Naive thymus-derived CD8-positive, alpha-beta T cell (primary cell): ENCODE results near the gene NLRC5. TPM values are rescaled to one million over a fixed set of nuclear protein-coding genes. Genes with fewer than 3 reads are reported as not detected.

Experiments used
- ATAC-seq, 2 donors: fragments of 150-1000 bp; cut with Tn5 transposase in 1 of 2; sonication (Bioruptor Pico), chemical (Tn5 transposase) in 1 of 2; 1 replicate in 1 of 2; 2 replicates in 1 of 2; pipeline ENCODE4 v1.10.0; 2021; ENCODE audit warnings: mild to moderate bottlenecking in 2 of 2, moderate library complexity in 2 of 2
- POLR2A ChIA-PET: fragments of 350-600 bp; sonication (Branson Sonifier 250); formaldehyde crosslinking; loops from one replicate; lab custom pipeline; 2021; ENCODE audit warnings: antibody characterized with exemption; lab: Charles Lee
- DNase-seq, 10 donors: peaks; one replicate each; pipeline versions ENCODE4 v3.0.0 to v3.0.0-alpha.2; 2020 to 2022
- H3K27ac Mint-ChIP-seq, 10 donors: one replicate each; pipeline ENCODE4 v1.8.0; 2020 to 2022; ENCODE audit warnings: mild to moderate bottlenecking in 10 of 10, mixed read lengths in 10 of 10, moderate library complexity in 4 of 10, inconsistent platforms in 1 of 10
- H3K27me3 Mint-ChIP-seq, 5 donors: one replicate each; pipeline ENCODE4 v1.8.0; 2021 to 2022; ENCODE audit warnings: mixed read lengths in 5 of 5
- H3K36me3 Mint-ChIP-seq, 3 donors: one replicate each; pipeline ENCODE4 v1.8.0; 2020 to 2022; ENCODE audit warnings: mixed read lengths in 3 of 3, mild to moderate bottlenecking in 2 of 3, inconsistent platforms in 1 of 3
- H3K4me1 Mint-ChIP-seq, 4 donors: one replicate each; pipeline ENCODE4 v1.8.0; 2021 to 2022; ENCODE audit warnings: mixed read lengths in 4 of 4
- H3K4me3 Mint-ChIP-seq, 10 donors: one replicate each; pipeline ENCODE4 v1.8.0; 2020 to 2022; ENCODE audit warnings: mild to moderate bottlenecking in 10 of 10, mixed read lengths in 10 of 10, moderate library complexity in 6 of 10, inconsistent platforms in 1 of 10
- H3K9me3 Mint-ChIP-seq, 9 donors: one replicate each; pipeline ENCODE4 v1.8.0; 2020 to 2022; ENCODE audit warnings: mixed read lengths in 9 of 9, mild to moderate bottlenecking in 3 of 9, inconsistent platforms in 1 of 9, moderate library complexity in 1 of 9
- polyA plus RNA-seq, 3 donors: library from polyadenylated mRNA; unstranded; fragments of 300-500 nt; fragmentation: Illumina TruSeq; gene quantifications; one replicate each; pipeline ENCODE4 v1.2.3, GENCODE V29; 2021
- total RNA-seq, 8 experiments: library from RNA in 2 of 8; stranded (reverse) in 2 of 8; gene quantifications; one replicate each; pipeline ENCODE4 v1.2.3 and lab custom pipeline; 2021 to 2026

Gene NLRC5
- total and polyA plus RNA-seq, 5 experiments from 2014 or later = 70.4 to 488 (median 137) TPM

DNA sequence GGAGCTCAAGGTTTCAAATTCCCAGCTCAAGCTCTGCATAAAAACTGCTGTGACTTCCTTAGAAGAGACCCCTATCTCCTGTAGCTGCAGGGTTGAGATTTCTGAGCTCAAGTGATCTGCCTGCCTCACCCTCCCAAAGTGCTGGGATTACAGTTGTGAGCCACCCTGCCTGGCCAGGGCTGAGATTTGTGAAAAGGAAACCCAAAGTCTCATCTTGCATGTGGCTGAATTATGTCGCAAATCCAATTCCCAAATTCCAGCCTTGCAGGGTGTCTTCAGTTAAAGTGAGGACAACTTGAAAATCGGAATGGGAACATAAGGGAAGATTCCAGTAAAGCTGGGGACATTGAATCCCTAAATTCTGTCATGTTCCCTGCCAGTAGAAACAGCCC is 41.8 kb upstream of the NLRC5 start:
- ATAC-seq (no peak), DNase-seq (no peak)
- no peaks in the 10 kb centered on the region for H3K9me3 Mint-ChIP-seq
- H3K27me3 Mint-ChIP-seq = no peaks in the 10 kb centered on the region
- peaks cover 0 to 25% (median 9%) of the 10 kb centered on the region in 3 donors for H3K36me3 Mint-ChIP-seq
- POLR2A ChIA-PET = interaction anchor here (1.2 to 2.3 kb wide), 2 partner anchors 16 to 81 kb away, joined by 3 to 12 read pairs; partner anchors contain the start of gene HERPUD1
- H3K4me1 Mint-ChIP-seq = peaks cover 11 to 31% (median 17%) of the 10 kb centered on the region in 4 donors
- H3K4me3 Mint-ChIP-seq = no peak overlapping the region
- H3K27ac Mint-ChIP-seq = peak overlapping the region in 3 of 10 donors; percentile 34 to 66 (median 60)

DNA sequence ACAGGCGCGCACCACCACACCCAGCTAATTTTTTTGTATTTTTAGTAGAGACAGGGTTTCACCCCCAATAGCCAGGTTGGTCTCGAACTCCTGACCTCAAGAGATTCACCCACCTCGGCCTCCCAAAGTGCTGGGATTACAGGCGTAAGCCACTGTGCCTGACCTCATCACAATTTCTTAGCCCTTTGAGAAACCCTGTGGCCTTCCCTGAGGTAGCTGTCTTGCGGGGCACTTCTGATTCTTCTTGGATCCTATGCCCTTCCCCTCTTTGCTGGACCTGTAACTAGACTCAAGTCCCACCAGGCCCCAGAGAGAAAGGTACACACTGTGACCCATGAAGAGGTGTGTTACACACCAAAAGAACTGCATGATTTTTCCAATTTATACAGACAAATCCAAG is 41.1 kb upstream of the NLRC5 start:
- no peak for DNase-seq
- POLR2A ChIA-PET = interaction anchor here (1.0 to 2.3 kb wide), 3 partner anchors 16 to 82 kb away, joined by 3 to 12 read pairs (median 5); partner anchors contain the start of gene HERPUD1
- Mint-ChIP-seq H3K9me3 (no peaks in the 10 kb centered on the region), H3K27me3 (no peaks in the 10 kb centered on the region), H3K36me3 (peaks cover 0 to 18% (median 6%) of the 10 kb centered on the region in 3 donors), H3K4me1 (peaks cover 11 to 31% (median 16%) of the 10 kb centered on the region in 4 donors), H3K27ac (peak overlapping the region in 2 of 10 donors; percentile 44 to 79), H3K4me3 (no peak overlapping the region)
- no peak for ATAC-seq

DNA sequence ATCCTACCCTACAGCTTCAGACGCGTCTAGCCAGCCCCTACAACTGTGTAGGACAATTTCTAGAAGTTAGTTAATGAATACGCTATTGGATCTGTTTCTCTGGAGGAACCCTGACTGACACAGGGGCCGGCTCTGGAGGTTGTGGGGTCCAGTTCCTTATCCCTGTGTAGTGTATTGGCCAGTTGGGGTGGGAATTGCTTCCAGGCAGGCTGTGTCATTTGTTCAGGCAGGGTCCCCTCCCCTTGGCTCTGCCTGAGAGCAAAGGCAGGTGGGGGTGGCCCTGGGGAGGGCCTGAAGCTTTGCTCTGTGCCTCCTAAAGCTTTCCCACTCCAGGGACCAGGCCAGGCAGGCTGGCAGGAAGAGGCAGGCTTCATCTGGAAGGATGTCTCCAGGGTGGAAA is 39.3 kb upstream of the NLRC5 start:
- ATAC-seq (no peak), DNase-seq (no peak)
- Mint-ChIP-seq H3K4me3 (no peak overlapping the region), H3K27ac (peak overlapping the region in 3 of 10 donors; percentile 5 to 73 (median 46)), H3K4me1 (peaks cover 9 to 28% (median 16%) of the 10 kb centered on the region in 4 donors), H3K27me3 (no peaks in the 10 kb centered on the region), H3K36me3 (peaks cover 0 to 1% (median 0%) of the 10 kb centered on the region in 3 donors), H3K9me3 (no peaks in the 10 kb centered on the region)
- POLR2A ChIA-PET = interaction anchor here (1.6 kb wide), 2 partner anchors 16 to 142 kb away, joined by 3 to 6 read pairs; partner anchors contain the start of gene CPNE2

DNA sequence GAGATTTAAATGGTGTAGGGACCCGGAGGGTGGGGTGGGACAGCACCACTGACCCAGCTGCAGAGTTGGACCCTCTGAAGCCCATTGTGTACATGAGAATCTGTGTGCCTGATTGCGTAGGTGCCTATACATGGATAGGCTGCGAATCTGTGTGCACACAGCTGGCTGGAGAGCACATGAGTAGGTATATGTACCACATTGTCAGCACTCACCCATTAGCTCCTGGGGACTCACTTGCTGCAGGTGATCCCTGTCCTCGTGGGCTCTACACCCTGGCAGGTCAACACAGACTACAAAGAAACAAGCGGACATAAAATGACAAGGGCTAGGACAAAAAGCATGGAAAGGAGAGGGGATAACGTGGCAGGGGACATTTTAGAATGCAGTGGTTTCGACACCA is 38.9 kb upstream of the NLRC5 start:
- no peaks in the 10 kb centered on the region for H3K36me3 Mint-ChIP-seq
- no peak for DNase-seq
- no peaks in the 10 kb centered on the region for H3K9me3 Mint-ChIP-seq
- H3K4me3 Mint-ChIP-seq = no peak overlapping the region
- POLR2A ChIA-PET = interaction anchor here (1.6 kb wide), 2 partner anchors 16 to 141 kb away, joined by 3 to 6 read pairs; partner anchors contain the start of gene CPNE2
- no peaks in the 10 kb centered on the region for H3K27me3 Mint-ChIP-seq
- H3K27ac Mint-ChIP-seq = peak overlapping the region in 2 of 10 donors; percentile 5 to 73
- peaks cover 9 to 28% (median 16%) of the 10 kb centered on the region in 4 donors for H3K4me1 Mint-ChIP-seq
- no peak for ATAC-seq

DNA sequence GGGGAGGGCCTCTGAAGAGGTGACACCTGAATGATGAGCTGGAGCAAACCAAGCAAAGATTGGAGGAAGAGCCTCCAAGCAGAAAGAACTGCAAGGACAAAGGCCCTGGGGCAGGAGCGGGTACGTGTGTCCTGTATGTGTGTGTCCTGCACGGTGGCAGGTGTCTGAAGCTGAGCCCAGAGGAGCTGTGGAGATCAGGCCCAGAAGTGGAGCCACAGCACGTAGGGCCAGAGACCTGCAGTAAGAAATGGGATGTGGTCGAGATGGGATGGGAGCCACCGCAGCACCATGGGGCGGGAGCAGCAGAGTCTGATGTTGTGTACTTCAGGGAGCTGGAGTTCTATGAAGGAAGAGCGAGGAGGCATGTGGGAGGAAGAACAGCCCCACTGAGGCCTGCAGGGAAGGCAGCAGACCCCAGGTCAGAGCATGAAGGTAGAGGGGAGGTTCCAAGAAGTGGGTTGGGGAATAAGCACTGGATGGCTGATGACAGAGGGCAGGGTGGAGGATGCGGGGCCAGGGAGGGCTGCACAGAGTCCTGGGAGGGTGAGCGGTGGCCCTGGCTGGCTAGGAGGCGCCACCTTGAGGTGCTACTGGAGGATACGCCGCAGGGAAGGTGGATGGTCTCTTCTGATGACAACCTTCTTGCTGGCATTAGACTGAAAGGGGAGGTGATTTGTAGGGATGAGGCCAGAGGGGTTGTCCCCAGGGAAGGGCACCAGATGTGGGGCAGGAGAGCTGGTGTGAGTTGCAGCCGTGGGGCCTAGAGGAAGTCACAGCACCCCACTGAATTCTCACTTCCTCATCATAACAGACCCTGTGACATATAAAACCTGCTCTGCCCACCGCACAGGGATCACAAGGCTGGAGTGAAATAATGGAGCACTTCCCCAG is 38.2 kb upstream of the NLRC5 start:
- ATAC-seq (peak; percentile 86 to 94), DNase-seq (peak in 9 of 10 donors; percentile 37 to 71 (median 48))
- H3K27me3 Mint-ChIP-seq = no peaks in the 10 kb centered on the region
- POLR2A ChIA-PET = interaction anchor here (1.6 kb wide), 1 partner anchor 17 kb away, joined by 6 read pairs; no protein-coding TSS in a partner anchor
- no peaks in the 10 kb centered on the region for H3K9me3 Mint-ChIP-seq
- peak overlapping the region in 6 of 10 donors; percentile 3 to 73 (median 56) for H3K27ac Mint-ChIP-seq
- peaks cover 9 to 28% (median 16%) of the 10 kb centered on the region in 4 donors for H3K4me1 Mint-ChIP-seq
- H3K4me3 Mint-ChIP-seq = peak overlapping the region in 1 of 10 donors; percentile 26
- no peaks in the 10 kb centered on the region for H3K36me3 Mint-ChIP-seq

DNA sequence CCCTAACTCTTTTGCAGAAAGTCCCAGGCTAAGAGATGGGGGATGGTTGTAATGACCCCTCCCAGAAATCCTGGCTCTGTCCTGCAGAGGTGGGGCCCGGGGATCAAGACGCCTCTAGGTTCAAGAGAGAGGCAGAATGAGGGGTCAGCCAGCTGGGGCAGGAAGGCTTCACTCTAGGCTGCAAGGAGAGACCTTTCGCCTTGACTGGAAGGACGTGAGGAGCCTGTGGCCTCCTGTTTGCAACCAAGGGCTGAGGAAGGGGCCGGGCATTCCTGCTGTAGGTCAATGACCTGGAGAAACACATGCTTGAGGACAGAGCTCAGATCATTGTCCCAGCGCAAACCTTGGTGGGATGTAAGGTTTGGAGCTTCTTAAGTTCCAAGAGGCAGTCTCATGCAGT is 36.4 kb upstream of the NLRC5 start:
- ATAC-seq (no peak), DNase-seq (no peak)
- Mint-ChIP-seq H3K27ac (no peak overlapping the region), H3K9me3 (no peaks in the 10 kb centered on the region), H3K27me3 (no peaks in the 10 kb centered on the region), H3K4me3 (no peak overlapping the region), H3K36me3 (no peaks in the 10 kb centered on the region), H3K4me1 (peaks cover 9 to 24% (median 13%) of the 10 kb centered on the region in 4 donors)
- POLR2A ChIA-PET = no interaction called here

DNA sequence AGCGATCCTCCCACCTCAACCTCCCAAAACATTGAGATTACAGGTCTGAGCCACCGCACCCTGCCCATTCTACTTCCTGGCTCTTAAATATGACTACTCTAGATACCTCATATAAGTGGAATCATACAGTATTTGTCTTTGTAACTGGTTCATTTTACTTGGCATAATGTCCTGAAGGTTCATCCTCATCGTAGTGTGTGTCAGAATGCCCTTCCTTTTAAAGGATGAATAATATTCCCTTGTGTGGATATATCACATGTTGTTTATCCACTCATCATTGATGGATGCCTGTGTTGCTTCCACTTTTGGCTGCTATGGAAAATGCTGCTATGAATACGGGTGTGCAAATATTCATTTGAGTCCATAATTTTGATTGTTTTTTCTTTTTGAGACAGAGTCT is 33.3 kb upstream of the NLRC5 start:
- Mint-ChIP-seq H3K9me3 (no peaks in the 10 kb centered on the region), H3K27ac (peak overlapping the region in 1 of 10 donors; percentile 5), H3K4me3 (no peak overlapping the region), H3K27me3 (no peaks in the 10 kb centered on the region), H3K36me3 (no peaks in the 10 kb centered on the region), H3K4me1 (peaks cover 4 to 12% (median 5%) of the 10 kb centered on the region in 4 donors)
- POLR2A ChIA-PET = no interaction called here
- ATAC-seq (no peak), DNase-seq (no peak)

DNA sequence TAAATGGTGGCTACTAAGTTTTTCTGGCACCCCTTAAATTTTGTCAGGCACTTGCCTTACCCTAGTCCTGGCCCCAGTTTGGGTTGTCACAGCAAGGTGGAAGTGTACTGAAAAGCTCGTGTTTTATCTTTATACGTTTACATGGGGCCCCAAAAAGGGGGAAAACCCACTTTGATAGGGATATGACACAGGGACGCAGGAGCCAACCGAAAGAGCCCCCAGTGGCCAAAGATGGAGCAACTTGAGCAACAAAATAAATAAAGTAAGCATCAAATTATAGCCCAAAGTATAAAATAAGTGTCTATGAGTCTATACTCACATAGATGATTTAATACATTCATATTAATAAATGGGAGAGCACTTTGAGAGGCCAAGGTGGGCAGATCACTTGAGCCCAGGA is 32.6 kb upstream of the NLRC5 start:
- Mint-ChIP-seq H3K27ac (no peak overlapping the region), H3K4me1 (peaks cover 0 to 5% (median 0%) of the 10 kb centered on the region in 4 donors), H3K9me3 (no peaks in the 10 kb centered on the region), H3K36me3 (no peaks in the 10 kb centered on the region), H3K4me3 (no peak overlapping the region), H3K27me3 (no peaks in the 10 kb centered on the region)
- POLR2A ChIA-PET = no interaction called here
- ATAC-seq (no peak), DNase-seq (no peak)

DNA sequence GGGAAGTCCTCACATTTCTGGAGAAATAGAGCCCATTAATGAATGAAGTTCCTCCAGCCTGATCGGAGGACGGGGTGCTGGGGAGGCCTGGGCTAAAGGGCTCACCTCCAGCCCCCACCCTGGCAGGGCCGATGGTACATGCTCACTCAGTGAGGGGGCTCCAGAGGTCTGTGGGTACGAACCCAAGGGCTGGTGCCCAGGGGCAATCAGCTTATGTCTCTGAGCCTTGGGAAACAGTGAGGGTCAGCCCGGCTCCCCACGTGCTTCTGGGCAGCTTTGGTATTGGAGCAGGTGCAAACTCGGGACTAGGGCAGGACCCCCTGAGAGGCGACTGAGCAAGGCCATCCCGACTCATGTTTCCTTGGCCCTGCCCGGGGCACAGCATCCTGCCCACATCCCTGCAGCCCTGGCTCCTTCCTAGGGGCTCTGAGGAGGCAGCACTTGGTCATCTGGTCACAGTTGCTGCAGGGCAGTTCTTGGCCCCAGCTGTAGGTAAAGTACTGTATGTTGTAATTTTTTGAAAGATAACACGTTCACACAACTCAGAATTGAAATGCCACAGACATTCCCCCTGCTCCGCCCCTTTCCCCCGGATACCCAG is 28.6 kb upstream of the NLRC5 start:
- H3K9me3 Mint-ChIP-seq = no peaks in the 10 kb centered on the region
- POLR2A ChIA-PET = interaction anchor here (0.6 to 0.8 kb wide), 2 partner anchors 65 to 124 kb away, joined by 3 to 4 read pairs; no protein-coding TSS in a partner anchor
- no peak overlapping the region for H3K27ac Mint-ChIP-seq
- no peaks in the 10 kb centered on the region for H3K36me3 Mint-ChIP-seq
- DNase-seq (no peak), ATAC-seq (no peak)
- H3K27me3 Mint-ChIP-seq = no peaks in the 10 kb centered on the region
- H3K4me3 Mint-ChIP-seq = no peak overlapping the region
- H3K4me1 Mint-ChIP-seq = peaks cover 12 to 18% (median 17%) of the 10 kb centered on the region in 4 donors

DNA sequence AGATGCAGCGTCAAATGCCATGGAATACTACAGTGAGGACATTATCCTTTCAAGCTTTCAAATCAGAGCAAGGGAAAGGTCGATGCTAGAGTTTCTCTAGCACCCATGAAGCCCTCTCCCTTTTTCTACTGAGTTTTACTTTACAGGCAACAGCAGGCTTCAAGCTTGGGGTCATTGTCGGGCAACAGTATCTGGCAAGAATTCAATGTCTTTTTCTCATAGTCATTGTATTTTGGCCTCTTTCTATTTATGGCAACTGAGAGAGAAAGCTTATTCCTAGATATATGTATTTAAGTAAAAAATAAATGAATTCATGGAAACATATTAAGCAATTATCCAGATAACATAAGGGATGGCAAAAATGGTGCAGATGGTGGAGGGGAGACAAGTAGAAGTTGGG is 28.0 kb upstream of the NLRC5 start:
- Mint-ChIP-seq H3K27me3 (no peaks in the 10 kb centered on the region), H3K9me3 (no peaks in the 10 kb centered on the region), H3K36me3 (no peaks in the 10 kb centered on the region), H3K27ac (no peak overlapping the region), H3K4me1 (peaks cover 17 to 23% (median 23%) of the 10 kb centered on the region in 4 donors), H3K4me3 (no peak overlapping the region)
- POLR2A ChIA-PET = interaction anchor here (0.8 kb wide), 1 partner anchor 124 kb away, joined by 4 read pairs; no protein-coding TSS in a partner anchor
- DNase-seq (no peak), ATAC-seq (no peak)

DNA sequence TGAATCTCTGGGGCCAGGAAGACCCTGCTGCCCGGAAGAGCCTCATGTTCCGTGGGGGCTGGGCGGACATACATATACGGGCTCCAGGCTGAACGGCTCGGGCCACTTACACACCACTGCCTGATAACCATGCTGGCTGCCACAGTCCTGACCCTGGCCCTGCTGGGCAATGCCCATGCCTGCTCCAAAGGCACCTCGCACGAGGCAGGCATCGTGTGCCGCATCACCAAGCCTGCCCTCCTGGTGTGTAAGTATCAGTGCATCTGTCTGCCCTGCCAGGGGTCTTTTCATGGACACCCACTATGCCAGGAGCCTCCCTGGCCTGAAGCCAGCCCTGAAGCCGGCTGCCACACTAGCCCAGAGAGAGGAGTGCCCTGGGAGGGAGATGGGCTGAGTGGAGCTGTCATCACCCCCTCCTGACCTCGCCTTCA is 27.5 kb upstream of the NLRC5 start, which contains the start of gene CETP:
Gene CETP (plus strand): TSS at position 100 of the 431 bp plus-strand sequence. CDS start 30 bp downstream, at position 130.
- peak within 1 kb of the TSS in 1 of 10 donors; percentile 72 for H3K27ac Mint-ChIP-seq
- ATAC-seq (no peak), DNase-seq (no peak)
- H3K27me3 Mint-ChIP-seq = no peaks in the 10 kb centered on the region
- POLR2A ChIA-PET = interaction anchor here (1.6 kb wide), 1 partner anchor 31 kb away, joined by 4 read pairs; no protein-coding TSS in a partner anchor
- H3K4me1 Mint-ChIP-seq = peaks cover 17 to 24% (median 23%) of the 10 kb centered on the region in 4 donors
- no peaks in the 10 kb centered on the region for H3K36me3 Mint-ChIP-seq
- H3K9me3 Mint-ChIP-seq = no peaks in the 10 kb centered on the region
- no peak within 1 kb of the TSS for H3K4me3 Mint-ChIP-seq
